Measurements from ENCODE around the gene ZNF786.

- TF ChIP-seq, protein P1, sequence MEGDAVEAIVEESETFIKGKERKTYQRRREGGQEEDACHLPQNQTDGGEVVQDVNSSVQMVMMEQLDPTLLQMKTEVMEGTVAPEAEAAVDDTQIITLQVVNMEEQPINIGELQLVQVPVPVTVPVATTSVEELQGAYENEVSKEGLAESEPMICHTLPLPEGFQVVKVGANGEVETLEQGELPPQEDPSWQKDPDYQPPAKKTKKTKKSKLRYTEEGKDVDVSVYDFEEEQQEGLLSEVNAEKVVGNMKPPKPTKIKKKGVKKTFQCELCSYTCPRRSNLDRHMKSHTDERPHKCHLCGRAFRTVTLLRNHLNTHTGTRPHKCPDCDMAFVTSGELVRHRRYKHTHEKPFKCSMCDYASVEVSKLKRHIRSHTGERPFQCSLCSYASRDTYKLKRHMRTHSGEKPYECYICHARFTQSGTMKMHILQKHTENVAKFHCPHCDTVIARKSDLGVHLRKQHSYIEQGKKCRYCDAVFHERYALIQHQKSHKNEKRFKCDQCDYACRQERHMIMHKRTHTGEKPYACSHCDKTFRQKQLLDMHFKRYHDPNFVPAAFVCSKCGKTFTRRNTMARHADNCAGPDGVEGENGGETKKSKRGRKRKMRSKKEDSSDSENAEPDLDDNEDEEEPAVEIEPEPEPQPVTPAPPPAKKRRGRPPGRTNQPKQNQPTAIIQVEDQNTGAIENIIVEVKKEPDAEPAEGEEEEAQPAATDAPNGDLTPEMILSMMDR (IDR thresholded peaks at IDR 0.05): no peak
- TF ChIP-seq POLR2AphosphoS5 (IDR thresholded peaks at IDR 0.05): no peak
- TF ChIP-seq POLR2A (IDR thresholded peaks at IDR 0.05): no peak
- no peak for TF ChIP-seq EP300 (IDR thresholded peaks at IDR 0.05)
These were observed 49.2 kb downstream of the ZNF786 start for GRCh38 chr7:149041350-149041749.
